Inflammatory macrophage (primary cell): ENCODE results near the gene ARMC9.
"Not testable (repeated sequence)": the region's sequence is repeated elsewhere in the genome, so short reads cannot be mapped to it uniquely, and the experiment has no call there.

ENCODE experiments used
- DNase-seq, 2 donors: peaks; one replicate each; pipeline ENCODE4 v3.0.0-alpha.2; 2020 to 2022

ARMC9 gene

GRCh38 chr2:231364961-231365810 is 166.8 kb downstream of the ARMC9 start:
- DNase-seq, result peak; percentile 27 to 36

GRCh38 chr2:231367178-231367577 is 168.7 kb downstream of the ARMC9 start:
- DNase-seq, result no peak

GRCh38 chr2:231369580-231370428 is 171.4 kb downstream of the ARMC9 start:
- DNase-seq, result no peak

GRCh38 chr2:231370429-231370748 is 172.0 kb downstream of the ARMC9 start:
- no peak for DNase-seq

GRCh38 chr2:231370749-231371429 is 172.5 kb downstream of the ARMC9 start:
- no peak for DNase-seq

- DNase-seq, result no peak
Observed at GRCh38 chr2:231371430-231372054, 173.1 kb downstream of the ARMC9 start.

- no peak for DNase-seq
Observed at GRCh38 chr2:231372326-231372725, 173.9 kb downstream of the ARMC9 start.

- no peak for DNase-seq
Observed at GRCh38 chr2:231373184-231373583, 174.8 kb downstream of the ARMC9 start.

GRCh38 chr2:231373786-231374349 is 175.4 kb downstream of the ARMC9 start:
- no peak for DNase-seq

GRCh38 chr2:231374771-231375170 is 176.3 kb downstream of the ARMC9 start:
- no peak for DNase-seq

GRCh38 chr2:231375994-231376615 is 177.7 kb downstream of the ARMC9 start:
- not testable (repeated sequence) for DNase-seq

- DNase-seq, result no peak
Observed at GRCh38 chr2:231376857-231377256, 178.4 kb downstream of the ARMC9 start.

GRCh38 chr2:231378026-231378722 is 179.7 kb downstream of the ARMC9 start:
- DNase-seq, result peak in 1 of 2 donors; percentile 19

GRCh38 chr2:231379266-231380215 is 181.1 kb downstream of the ARMC9 start:
- DNase-seq, result no peak

- no peak for DNase-seq
Observed at GRCh38 chr2:231380307-231380706, 181.9 kb downstream of the ARMC9 start.

- DNase-seq, result no peak
Observed at GRCh38 chr2:231380991-231381847, 182.8 kb downstream of the ARMC9 start.

- no peak for DNase-seq
Observed at GRCh38 chr2:231382116-231382515, 183.7 kb downstream of the ARMC9 start.

GRCh38 chr2:231383416-231384108 is 185.1 kb downstream of the ARMC9 start:
- DNase-seq, result no peak

GRCh38 chr2:231384109-231384435 is 185.6 kb downstream of the ARMC9 start:
- DNase-seq, result no peak
